Prostate gland (tissue), 2 donors: ENCODE measurements around the gene NEK10.

Experiments used
- POLR2A ChIP-seq: fragments of 450-650 bp; IDR thresholded peaks from one replicate; pipeline ENCODE4 v1.6.1; 2016; ENCODE audit warnings: antibody characterized with exemption, mild to moderate bottlenecking
- TF ChIP-seq, protein P1 (sequence below), 4 experiments: fragments of 200-600 bp in 2 of 4; fragments of 450-650 bp in 2 of 4; sonication (generic) in 2 of 4; IDR thresholded peaks; 1 replicate in 3 of 4; 2 replicates in 1 of 4; pipeline ENCODE4 v1.5.1; 2016 to 2019; ENCODE audit warnings: antibody characterized with exemption in 4 of 4, mild to moderate bottlenecking in 2 of 4, moderate library complexity in 2 of 4

GRCh38 chr3:27081992-27082607 is 287.1 kb downstream of the NEK10 start:
- TF ChIP-seq, protein P1, sequence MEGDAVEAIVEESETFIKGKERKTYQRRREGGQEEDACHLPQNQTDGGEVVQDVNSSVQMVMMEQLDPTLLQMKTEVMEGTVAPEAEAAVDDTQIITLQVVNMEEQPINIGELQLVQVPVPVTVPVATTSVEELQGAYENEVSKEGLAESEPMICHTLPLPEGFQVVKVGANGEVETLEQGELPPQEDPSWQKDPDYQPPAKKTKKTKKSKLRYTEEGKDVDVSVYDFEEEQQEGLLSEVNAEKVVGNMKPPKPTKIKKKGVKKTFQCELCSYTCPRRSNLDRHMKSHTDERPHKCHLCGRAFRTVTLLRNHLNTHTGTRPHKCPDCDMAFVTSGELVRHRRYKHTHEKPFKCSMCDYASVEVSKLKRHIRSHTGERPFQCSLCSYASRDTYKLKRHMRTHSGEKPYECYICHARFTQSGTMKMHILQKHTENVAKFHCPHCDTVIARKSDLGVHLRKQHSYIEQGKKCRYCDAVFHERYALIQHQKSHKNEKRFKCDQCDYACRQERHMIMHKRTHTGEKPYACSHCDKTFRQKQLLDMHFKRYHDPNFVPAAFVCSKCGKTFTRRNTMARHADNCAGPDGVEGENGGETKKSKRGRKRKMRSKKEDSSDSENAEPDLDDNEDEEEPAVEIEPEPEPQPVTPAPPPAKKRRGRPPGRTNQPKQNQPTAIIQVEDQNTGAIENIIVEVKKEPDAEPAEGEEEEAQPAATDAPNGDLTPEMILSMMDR (IDR thresholded peaks at IDR 0.05): no peak
- no peak for TF ChIP-seq POLR2A
